ENCODE data around the gene CPLX3. TPM values are rescaled to one million over a fixed set of nuclear protein-coding genes. Genes with fewer than 3 reads are reported as not detected.

CPLX3 gene
- total and polyA plus RNA-seq, 10 of the 15 experiments (the other 5 are each of a cell fraction or from before 2014, with no cell fraction given) = 0.02 to 0.04 TPM; not detected in 8

DNA sequence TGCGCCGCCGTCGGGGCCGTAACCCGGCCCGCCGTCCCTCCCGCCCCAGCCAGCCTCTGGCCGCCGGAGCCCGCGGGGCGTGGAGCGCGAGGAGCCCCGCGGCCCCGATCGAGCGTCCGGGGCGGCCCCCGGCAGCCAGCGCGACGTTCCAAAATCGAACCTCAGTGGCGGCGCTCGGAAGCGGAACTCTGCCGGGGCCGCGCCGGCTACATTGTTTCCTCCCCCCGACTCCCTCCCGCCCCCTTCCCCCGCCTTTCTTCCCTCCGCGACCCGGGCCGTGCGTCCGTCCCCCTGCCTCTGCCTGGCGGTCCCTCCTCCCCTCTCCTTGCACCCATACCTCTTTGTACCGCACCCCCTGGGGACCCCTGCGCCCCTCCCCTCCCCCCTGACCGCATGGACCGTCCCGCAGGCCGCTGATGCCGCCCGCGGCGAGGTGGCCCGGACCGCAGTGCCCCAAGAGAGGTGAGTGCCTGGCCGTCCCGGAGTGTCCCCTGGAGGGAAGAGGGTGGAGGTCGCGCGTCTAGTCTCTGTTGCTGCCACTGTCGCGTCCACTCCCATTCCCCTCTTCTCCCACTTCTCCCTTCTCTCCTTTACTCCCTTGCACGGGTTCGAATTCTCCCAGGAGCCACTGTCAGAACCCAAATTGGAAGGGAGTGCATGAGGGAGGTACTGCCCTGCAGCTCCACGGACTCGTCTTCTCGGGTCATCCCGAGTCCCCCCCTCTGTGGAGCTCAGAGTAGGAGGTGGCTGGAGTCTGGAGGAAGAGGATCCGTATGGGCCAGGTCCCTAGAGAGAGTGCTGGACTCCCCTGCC is 44.0 kb upstream of the CPLX3 start (continued):
- TF ChIP-seq, protein P1, sequence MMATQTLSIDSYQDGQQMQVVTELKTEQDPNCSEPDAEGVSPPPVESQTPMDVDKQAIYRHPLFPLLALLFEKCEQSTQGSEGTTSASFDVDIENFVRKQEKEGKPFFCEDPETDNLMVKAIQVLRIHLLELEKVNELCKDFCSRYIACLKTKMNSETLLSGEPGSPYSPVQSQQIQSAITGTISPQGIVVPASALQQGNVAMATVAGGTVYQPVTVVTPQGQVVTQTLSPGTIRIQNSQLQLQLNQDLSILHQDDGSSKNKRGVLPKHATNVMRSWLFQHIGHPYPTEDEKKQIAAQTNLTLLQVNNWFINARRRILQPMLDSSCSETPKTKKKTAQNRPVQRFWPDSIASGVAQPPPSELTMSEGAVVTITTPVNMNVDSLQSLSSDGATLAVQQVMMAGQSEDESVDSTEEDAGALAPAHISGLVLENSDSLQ (IDR thresholded peaks at IDR 0.05) = no peak

DNA sequence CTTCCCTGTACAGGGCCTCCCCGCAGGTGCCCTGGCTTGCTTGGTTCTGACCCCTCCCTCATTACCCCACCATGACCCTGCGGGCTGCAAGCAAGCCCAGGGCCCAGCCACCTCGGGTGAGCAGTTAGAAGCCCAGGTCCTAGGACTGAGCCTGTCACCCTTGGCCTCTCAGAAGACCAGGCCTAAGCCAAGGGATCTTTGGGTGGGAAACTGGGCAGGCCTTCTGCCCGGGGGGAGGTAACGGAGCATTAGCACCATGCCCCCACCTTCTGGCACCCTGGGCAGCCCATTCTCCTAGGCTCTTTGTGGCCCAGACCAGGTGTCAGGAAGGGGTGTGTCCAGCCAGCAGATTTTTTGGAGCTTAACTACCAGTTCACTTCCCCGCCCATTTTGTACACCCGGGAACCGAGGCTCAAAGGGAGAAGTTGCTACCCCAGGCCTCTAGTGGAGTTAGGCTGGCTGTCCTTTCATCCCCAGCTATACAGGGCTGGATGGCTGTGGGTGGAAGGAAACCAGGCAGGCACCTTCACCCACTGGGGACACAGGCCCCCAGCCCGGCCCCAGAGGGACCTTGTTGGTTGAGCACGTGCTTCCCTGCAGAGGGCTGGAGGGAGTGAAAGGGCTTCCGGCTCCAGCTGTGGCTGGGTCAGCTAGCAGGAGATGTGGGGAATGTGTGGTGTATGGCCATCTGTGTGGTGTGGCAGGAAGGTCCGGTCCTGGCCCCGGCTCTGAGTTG is 43.2 kb upstream of the CPLX3 start:
- DNase-seq (ENCODE audit: low read depth, low spot score) (no peak), FAIRE-seq (no peak), ATAC-seq (peak; percentile 1)
- Histone ChIP-seq H3K27me3 (replicated peaks in 1 of 2; ENCODE audit: control insufficient read depth in 2 of 2, insufficient read depth in 2 of 2, low read length in 1 of 2) (no peaks in the 10 kb centered on the region), H3K79me2 (ENCODE audit: control insufficient read depth, insufficient read depth, low read length) (peaks cover 74% of the 10 kb centered on the region), H2AFZ (ENCODE audit: control insufficient read depth, low read depth, low read length) (no peak overlapping the region), H3K36me3 (ENCODE audit: control insufficient read depth in 2 of 2, insufficient read depth in 2 of 2, low read length in 1 of 2) (no peaks in the 10 kb centered on the region; a peak in 2 of 4 replicates), H3K4me3 (peak overlapping the region; percentile 94), H3K9me3 (replicated peaks; ENCODE audit: control insufficient read depth, insufficient read depth, low read length) (no peaks in the 10 kb centered on the region), H3K27ac (ENCODE audit: control insufficient read depth, insufficient read depth) (peak overlapping the region; percentile 96), H3K9ac (ENCODE audit: control insufficient read depth, insufficient read depth, low read length) (peak overlapping the region; percentile 82), H3K4me2 (ENCODE audit: control insufficient read depth, insufficient read depth) (peak overlapping the region; percentile 73), H3K4me1 (ENCODE audit: control insufficient read depth, insufficient read depth, low read length) (peaks cover 53% of the 10 kb centered on the region), H4K20me1 (ENCODE audit: control insufficient read depth, insufficient read depth) (no peaks in the 10 kb centered on the region)
- ChIA-PET SMC1A (ENCODE audit: uncharacterized antibody, unreplicated experiment) (interaction anchor here (0.9 to 17.6 kb wide), 6 partner anchors 10 to 167 kb away, joined by 3 to 811 read pairs (median 8); no protein-coding TSS in a partner anchor), POLR2A (interaction anchor here (1.8 to 17.5 kb wide), 5 partner anchors 6 to 668 kb away, joined by 3 to 602 read pairs (median 59); partner anchors contain the start of genes CSK, FAM219B and SIN3A), CTCF (interaction anchor here (0.6 to 25.9 kb wide), 8 partner anchors 7 to 381 kb away, joined by 3 to 1288 read pairs (median 8); partner anchors contain the start of gene CSK), RAD21 (ENCODE audit: unreplicated experiment) (interaction anchor here (0.8 to 25.2 kb wide), 6 partner anchors 4 to 151 kb away, joined by 3 to 1186 read pairs (median 7); partner anchors contain the start of gene CSK)
- intact Hi-C loops (cut with micrococcal nuclease; ENCODE audit: unreplicated experiment) = no loop called here
- no TSS peak for BruUV-seq (replicated peaks)
- in situ Hi-C loops (cut with MboI) = loop anchor here (5.0 kb wide), 1 partner anchor 386 kb away; no protein-coding TSS in a partner anchor
- 2% methylated on average over 13 of the region's 13 CpGs for WGBS (ENCODE audit: insufficient coverage, insufficient replicate concordance, low lambda C conversion rate, missing lambda C conversion rate)
- TF ChIP-seq HDGF (IDR thresholded peaks at IDR 0.05) (no peak), RBBP5 (conservative IDR thresholded peaks at IDR 0.05) (no peak), PML (IDR thresholded peaks at IDR 0.05; ENCODE audit: low read length) (no peak), SMARCA5 (IDR thresholded peaks at IDR 0.05) (0 out of 2 replicates have a peak, but pooled peaks have one; percentile 12), RAD51 (IDR thresholded peaks at IDR 0.05) (peak; percentile 35; the same call in 1 of the 2 replicates), POLR2A (IDR thresholded peaks at IDR 0.05; ENCODE audit: low read depth, low read length) (peak; percentile 68), IKZF1 (conservative IDR thresholded peaks at IDR 0.05) (peak; percentile 79), WRNIP1 (IDR thresholded peaks at IDR 0.05; ENCODE audit: borderline replicate concordance, low read depth, low read length) (0 out of 2 replicates have a peak, but pooled peaks have one; percentile 9), CHD1 (IDR thresholded peaks at IDR 0.05; ENCODE audit: low read depth, low read length) (0 out of 2 replicates have a peak, but pooled peaks have one; percentile 57), TCF7 (IDR thresholded peaks at IDR 0.05; ENCODE audit: borderline replicate concordance) (no peak), CHD2 (IDR thresholded peaks at IDR 0.05; ENCODE audit: borderline replicate concordance, low read depth, low read length) (0 out of 2 replicates have a peak, but pooled peaks have one; percentile 36), DPF2 (IDR thresholded peaks at IDR 0.05) (0 out of 2 replicates have a peak, but pooled peaks have one; percentile 29), IKZF2 (IDR thresholded peaks at IDR 0.05) (peak; percentile 34 to 55; a peak in 1 of 4 replicates), TBL1XR1 (IDR thresholded peaks at IDR 0.05; ENCODE audit: low read depth, low read length) (no peak), MXI1 (IDR thresholded peaks at IDR 0.05; ENCODE audit: low read depth, low read length) (peak; percentile 83)
- TF ChIP-seq, protein P2, sequence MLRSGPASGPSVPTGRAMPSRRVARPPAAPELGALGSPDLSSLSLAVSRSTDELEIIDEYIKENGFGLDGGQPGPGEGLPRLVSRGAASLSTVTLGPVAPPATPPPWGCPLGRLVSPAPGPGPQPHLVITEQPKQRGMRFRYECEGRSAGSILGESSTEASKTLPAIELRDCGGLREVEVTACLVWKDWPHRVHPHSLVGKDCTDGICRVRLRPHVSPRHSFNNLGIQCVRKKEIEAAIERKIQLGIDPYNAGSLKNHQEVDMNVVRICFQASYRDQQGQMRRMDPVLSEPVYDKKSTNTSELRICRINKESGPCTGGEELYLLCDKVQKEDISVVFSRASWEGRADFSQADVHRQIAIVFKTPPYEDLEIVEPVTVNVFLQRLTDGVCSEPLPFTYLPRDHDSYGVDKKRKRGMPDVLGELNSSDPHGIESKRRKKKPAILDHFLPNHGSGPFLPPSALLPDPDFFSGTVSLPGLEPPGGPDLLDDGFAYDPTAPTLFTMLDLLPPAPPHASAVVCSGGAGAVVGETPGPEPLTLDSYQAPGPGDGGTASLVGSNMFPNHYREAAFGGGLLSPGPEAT (IDR thresholded peaks at IDR 0.05; ENCODE audit: low read depth) = peak; percentile 38; the same call in 1 of the 2 replicates

All from GM12878 (cell line).